ENCODE measurements around the gene GOLGA6L10.

Gene GOLGA6L10

DNA sequence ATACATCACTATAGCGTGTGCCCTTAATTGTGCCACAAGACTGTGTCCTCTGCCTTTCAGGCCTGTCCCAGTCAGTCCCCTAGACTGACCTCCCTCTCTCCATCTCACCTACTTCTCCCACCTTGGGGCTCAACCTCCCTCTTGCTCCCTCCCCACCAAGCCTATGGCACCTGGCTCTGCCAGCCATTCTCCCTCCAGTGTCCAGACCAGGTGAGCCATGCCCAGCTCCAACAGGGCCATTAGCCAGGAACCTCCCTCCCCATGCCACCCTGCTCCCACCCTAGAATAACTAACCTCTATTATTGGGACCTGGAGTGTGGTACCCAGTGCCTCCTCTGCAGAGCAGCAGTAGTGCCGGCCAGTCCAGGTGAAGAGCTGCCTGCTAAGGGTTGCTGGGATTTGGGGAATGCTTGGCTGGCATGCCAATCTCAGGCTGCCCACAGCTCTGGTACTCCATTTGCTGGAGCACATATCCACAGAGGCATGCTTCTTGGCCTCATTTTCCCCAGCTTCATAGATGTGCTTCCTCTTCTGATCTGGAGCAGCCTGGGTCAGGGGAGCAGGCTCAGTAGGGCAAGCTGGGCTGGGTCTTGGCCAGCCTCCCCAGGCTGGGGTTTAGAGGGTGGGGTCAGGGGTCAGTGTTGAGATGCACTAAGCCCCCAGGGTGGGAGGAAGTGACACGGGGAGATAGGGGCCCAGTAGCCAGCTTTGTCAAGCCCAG lies 47.8 kb downstream of the GOLGA6L10 start:
- TF ChIP-seq ZNF565 (CRISPR knock-in tag; conservative IDR thresholded peaks at IDR 0.05; ENCODE audit: low read depth): no peak
- TF ChIP-seq, protein P1, sequence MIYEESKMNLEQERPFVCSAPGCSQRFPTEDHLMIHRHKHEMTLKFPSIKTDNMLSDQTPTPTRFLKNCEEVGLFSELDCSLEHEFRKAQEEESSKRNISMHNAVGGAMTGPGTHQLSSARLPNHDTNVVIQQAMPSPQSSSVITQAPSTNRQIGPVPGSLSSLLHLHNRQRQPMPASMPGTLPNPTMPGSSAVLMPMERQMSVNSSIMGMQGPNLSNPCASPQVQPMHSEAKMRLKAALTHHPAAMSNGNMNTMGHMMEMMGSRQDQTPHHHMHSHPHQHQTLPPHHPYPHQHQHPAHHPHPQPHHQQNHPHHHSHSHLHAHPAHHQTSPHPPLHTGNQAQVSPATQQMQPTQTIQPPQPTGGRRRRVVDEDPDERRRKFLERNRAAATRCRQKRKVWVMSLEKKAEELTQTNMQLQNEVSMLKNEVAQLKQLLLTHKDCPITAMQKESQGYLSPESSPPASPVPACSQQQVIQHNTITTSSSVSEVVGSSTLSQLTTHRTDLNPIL (CRISPR knock-in tag; IDR thresholded peaks at IDR 0.05; ENCODE audit: low read depth): no peak
- TF ChIP-seq ZC3H10 (CRISPR knock-in tag; IDR thresholded peaks at IDR 0.05): no peak
- TF ChIP-seq ZNF8 (CRISPR knock-in tag; IDR thresholded peaks at IDR 0.05): no peak
- TF ChIP-seq ZFP30 (CRISPR knock-in tag; IDR thresholded peaks at IDR 0.05): no peak
- TF ChIP-seq TOX (CRISPR knock-in tag; IDR thresholded peaks at IDR 0.05; ENCODE audit: borderline replicate concordance): no peak
- TF ChIP-seq, protein P2, sequence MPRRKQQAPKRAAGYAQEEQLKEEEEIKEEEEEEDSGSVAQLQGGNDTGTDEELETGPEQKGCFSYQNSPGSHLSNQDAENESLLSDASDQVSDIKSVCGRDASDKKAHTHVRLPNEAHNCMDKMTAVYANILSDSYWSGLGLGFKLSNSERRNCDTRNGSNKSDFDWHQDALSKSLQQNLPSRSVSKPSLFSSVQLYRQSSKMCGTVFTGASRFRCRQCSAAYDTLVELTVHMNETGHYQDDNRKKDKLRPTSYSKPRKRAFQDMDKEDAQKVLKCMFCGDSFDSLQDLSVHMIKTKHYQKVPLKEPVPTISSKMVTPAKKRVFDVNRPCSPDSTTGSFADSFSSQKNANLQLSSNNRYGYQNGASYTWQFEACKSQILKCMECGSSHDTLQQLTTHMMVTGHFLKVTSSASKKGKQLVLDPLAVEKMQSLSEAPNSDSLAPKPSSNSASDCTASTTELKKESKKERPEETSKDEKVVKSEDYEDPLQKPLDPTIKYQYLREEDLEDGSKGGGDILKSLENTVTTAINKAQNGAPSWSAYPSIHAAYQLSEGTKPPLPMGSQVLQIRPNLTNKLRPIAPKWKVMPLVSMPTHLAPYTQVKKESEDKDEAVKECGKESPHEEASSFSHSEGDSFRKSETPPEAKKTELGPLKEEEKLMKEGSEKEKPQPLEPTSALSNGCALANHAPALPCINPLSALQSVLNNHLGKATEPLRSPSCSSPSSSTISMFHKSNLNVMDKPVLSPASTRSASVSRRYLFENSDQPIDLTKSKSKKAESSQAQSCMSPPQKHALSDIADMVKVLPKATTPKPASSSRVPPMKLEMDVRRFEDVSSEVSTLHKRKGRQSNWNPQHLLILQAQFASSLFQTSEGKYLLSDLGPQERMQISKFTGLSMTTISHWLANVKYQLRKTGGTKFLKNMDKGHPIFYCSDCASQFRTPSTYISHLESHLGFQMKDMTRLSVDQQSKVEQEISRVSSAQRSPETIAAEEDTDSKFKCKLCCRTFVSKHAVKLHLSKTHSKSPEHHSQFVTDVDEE (CRISPR knock-in tag; IDR thresholded peaks at IDR 0.05): no peak
- TF ChIP-seq TCF4 (CRISPR knock-in tag; IDR thresholded peaks at IDR 0.05; ENCODE audit: borderline replicate concordance): no peak
- TF ChIP-seq, protein P3, sequence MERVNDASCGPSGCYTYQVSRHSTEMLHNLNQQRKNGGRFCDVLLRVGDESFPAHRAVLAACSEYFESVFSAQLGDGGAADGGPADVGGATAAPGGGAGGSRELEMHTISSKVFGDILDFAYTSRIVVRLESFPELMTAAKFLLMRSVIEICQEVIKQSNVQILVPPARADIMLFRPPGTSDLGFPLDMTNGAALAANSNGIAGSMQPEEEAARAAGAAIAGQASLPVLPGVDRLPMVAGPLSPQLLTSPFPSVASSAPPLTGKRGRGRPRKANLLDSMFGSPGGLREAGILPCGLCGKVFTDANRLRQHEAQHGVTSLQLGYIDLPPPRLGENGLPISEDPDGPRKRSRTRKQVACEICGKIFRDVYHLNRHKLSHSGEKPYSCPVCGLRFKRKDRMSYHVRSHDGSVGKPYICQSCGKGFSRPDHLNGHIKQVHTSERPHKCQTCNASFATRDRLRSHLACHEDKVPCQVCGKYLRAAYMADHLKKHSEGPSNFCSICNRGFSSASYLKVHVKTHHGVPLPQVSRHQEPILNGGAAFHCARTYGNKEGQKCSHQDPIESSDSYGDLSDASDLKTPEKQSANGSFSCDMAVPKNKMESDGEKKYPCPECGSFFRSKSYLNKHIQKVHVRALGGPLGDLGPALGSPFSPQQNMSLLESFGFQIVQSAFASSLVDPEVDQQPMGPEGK (CRISPR knock-in tag; IDR thresholded peaks at IDR 0.05; ENCODE audit: borderline replicate concordance): no peak
- no peak for TF ChIP-seq ARNTL (CRISPR knock-in tag; IDR thresholded peaks at IDR 0.05; ENCODE audit: borderline replicate concordance, low read depth)
- TF ChIP-seq, protein P4, sequence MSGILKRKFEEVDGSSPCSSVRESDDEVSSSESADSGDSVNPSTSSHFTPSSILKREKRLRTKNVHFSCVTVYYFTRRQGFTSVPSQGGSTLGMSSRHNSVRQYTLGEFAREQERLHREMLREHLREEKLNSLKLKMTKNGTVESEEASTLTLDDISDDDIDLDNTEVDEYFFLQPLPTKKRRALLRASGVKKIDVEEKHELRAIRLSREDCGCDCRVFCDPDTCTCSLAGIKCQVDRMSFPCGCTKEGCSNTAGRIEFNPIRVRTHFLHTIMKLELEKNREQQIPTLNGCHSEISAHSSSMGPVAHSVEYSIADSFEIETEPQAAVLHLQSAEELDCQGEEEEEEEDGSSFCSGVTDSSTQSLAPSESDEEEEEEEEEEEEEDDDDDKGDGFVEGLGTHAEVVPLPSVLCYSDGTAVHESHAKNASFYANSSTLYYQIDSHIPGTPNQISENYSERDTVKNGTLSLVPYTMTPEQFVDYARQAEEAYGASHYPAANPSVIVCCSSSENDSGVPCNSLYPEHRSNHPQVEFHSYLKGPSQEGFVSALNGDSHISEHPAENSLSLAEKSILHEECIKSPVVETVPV (CRISPR knock-in tag; IDR thresholded peaks at IDR 0.05): no peak
- no peak for TF ChIP-seq SNAI2 (CRISPR knock-in tag; IDR thresholded peaks at IDR 0.05)
- TF ChIP-seq, protein P5, sequence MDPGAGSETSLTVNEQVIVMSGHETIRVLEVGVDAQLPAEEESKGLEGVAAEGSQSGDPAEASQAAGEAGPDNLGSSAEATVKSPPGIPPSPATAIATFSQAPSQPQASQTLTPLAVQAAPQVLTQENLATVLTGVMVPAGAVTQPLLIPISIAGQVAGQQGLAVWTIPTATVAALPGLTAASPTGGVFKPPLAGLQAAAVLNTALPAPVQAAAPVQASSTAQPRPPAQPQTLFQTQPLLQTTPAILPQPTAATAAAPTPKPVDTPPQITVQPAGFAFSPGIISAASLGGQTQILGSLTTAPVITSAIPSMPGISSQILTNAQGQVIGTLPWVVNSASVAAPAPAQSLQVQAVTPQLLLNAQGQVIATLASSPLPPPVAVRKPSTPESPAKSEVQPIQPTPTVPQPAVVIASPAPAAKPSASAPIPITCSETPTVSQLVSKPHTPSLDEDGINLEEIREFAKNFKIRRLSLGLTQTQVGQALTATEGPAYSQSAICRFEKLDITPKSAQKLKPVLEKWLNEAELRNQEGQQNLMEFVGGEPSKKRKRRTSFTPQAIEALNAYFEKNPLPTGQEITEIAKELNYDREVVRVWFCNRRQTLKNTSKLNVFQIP (CRISPR knock-in tag; IDR thresholded peaks at IDR 0.05; ENCODE audit: borderline replicate concordance, low read depth): no peak
- no peak for TF ChIP-seq RARB (CRISPR knock-in tag; IDR thresholded peaks at IDR 0.05)
- TF ChIP-seq PPARA (CRISPR knock-in tag; IDR thresholded peaks at IDR 0.05; ENCODE audit: borderline replicate concordance): no peak
- no peak for TF ChIP-seq ISL1 (CRISPR knock-in tag; IDR thresholded peaks at IDR 0.05)
- no peak for TF ChIP-seq OSR1 (CRISPR knock-in tag; IDR thresholded peaks at IDR 0.05)
- no peak for TF ChIP-seq ZNF70 (CRISPR knock-in tag; IDR thresholded peaks at IDR 0.05)
- no peak for TF ChIP-seq BACH2 (CRISPR knock-in tag; IDR thresholded peaks at IDR 0.05; ENCODE audit: borderline replicate concordance)
- ATAC-seq: no peak

DNA sequence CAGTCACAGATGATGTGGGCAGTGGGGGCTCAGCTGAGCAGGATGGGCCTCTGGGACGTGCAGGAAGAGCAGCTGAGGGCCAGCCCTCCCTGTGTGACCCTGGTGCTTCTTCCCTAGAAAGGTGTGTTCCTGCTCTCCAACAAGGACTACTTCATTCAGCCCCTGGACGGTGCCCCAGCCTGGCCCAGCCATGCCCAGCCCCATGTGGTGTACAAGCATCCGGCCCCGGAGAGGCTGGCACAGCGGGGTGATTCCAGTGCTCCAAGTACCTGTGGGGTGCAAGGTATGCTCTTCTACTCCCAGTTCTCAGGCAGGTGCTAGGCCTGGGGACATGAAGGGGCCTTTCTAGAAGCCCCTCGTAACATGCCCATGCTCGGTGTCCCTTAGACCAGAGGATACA lies 48.4 kb downstream of the GOLGA6L10 start:
- ATAC-seq: no peak

DNA sequence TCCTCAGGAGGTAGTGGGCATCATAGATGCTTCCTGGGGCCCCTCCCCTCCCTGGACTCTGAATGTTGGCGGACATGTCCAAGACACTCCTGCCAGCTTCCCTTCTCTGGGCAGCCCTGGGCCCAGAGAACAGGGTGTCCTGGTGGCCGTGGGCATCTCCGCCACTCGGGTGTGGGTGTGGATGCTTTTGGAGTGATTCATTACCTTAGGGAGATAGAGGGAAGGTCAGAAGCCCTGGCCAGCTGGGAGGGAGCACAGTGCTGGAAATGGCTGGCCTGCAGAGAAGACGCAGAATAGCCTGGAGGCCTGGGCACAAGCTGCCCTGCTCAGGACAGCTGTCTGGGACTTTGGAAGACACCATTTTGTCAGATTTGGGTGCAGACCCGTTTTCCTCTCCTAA lies 48.9 kb downstream of the GOLGA6L10 start:
- ATAC-seq: peak; percentile 17; the same call in 2 of the 3 replicates

More for the DNA sequence above, 48.4 kb downstream of the GOLGA6L10 start:
- no peak for TF ChIP-seq RARB (CRISPR knock-in tag; IDR thresholded peaks at IDR 0.05)
- TF ChIP-seq, protein P4 (CRISPR knock-in tag; IDR thresholded peaks at IDR 0.05): no peak
- no peak for TF ChIP-seq ZFP30 (CRISPR knock-in tag; IDR thresholded peaks at IDR 0.05)
- TF ChIP-seq CSDC2 (CRISPR knock-in tag; IDR thresholded peaks at IDR 0.05): no peak
- TF ChIP-seq ZNF8 (CRISPR knock-in tag; IDR thresholded peaks at IDR 0.05): no peak
- no peak for TF ChIP-seq OSR1 (CRISPR knock-in tag; IDR thresholded peaks at IDR 0.05)
- no peak for TF ChIP-seq GLIS3 (CRISPR knock-in tag; IDR thresholded peaks at IDR 0.05)
- no peak for TF ChIP-seq TOX (CRISPR knock-in tag; IDR thresholded peaks at IDR 0.05; ENCODE audit: borderline replicate concordance)
- no peak for TF ChIP-seq ZNF70 (CRISPR knock-in tag; IDR thresholded peaks at IDR 0.05)
- TF ChIP-seq, protein P1 (CRISPR knock-in tag; IDR thresholded peaks at IDR 0.05; ENCODE audit: low read depth): no peak
- TF ChIP-seq ISL1 (CRISPR knock-in tag; IDR thresholded peaks at IDR 0.05): no peak

DNA sequence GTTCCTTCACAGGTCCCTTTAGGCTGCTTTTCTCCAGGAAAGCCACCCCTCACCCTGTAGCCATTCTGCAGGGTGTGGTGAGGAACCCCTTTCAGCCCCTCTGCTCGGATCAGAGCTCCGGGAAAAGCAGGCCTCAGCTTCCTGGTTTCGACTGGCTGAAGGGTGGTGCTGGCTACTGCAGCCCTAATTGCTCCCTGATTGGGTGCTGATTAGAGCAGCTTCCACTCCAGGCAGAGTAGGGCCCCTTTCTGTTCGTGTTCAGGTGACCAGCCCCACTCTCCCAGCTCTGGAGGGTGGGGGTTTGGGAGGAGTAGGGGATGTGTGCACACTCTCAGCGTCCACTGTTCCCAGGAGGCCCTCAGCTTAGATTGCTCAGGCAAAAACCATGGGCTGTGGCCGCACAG lies 49.8 kb downstream of the GOLGA6L10 start:
- peak; percentile 12; the same call in 1 of the 3 replicates for ATAC-seq

Measured in SK-N-SH treated with all-trans-retinoic acid at 6 μM for 48 hours (cell line).